Loucy (cell line): ENCODE measurements around the gene AGAP1.

Experiments used
- H2AFZ ChIP-seq: fragments of 200-600 bp; sonication (generic); 2 replicates; pipeline ENCODE4 v1.6.0; 2016; ENCODE audit warnings: antibody characterized with exemption, mild to moderate bottlenecking, low read length, moderate library complexity
- H3F3A ChIP-seq: fragments of 200-600 bp; 2 replicates; pipeline ENCODE4 v1.6.0; 2016; ENCODE audit warnings: antibody characterized with exemption, low read depth, mild to moderate bottlenecking
- H3K27me3 ChIP-seq: fragments of 200-600 bp; sonication (generic); 2 replicates; pipeline ENCODE4 v1.6.1; 2014; ENCODE audit warnings: low read length, mild to moderate bottlenecking; ENCODE audit not compliant: insufficient read depth, poor library complexity, severe bottlenecking
- H3K36me3 ChIP-seq: fragments of 200-600 bp; sonication (generic); 2 replicates; pipeline ENCODE4 v1.6.1; 2016; ENCODE audit warnings: low read length; ENCODE audit not compliant: insufficient read depth
- H3K4me1 ChIP-seq: fragments of 200-600 bp; sonication (generic); 2 replicates; pipeline ENCODE4 v1.5.1; 2014; ENCODE audit warnings: low read length, mild to moderate bottlenecking; ENCODE audit not compliant: insufficient read depth, poor library complexity, severe bottlenecking
- H3K4me2 ChIP-seq: fragments of 200-600 bp; sonication (generic); 2 replicates; pipeline ENCODE4 v1.6.0; 2014; ENCODE audit warnings: antibody characterized with exemption, low read length, low read depth, mild to moderate bottlenecking; ENCODE audit not compliant: poor library complexity, severe bottlenecking
- H3K4me3 ChIP-seq: fragments of 200-600 bp; sonication (generic); 2 replicates; pipeline ENCODE4 v1.5.1; 2014; ENCODE audit warnings: low read length, mild to moderate bottlenecking, mixed read lengths; ENCODE audit not compliant: poor library complexity, severe bottlenecking
- H3K79me2 ChIP-seq: fragments of 200-600 bp; sonication (generic); 2 replicates; pipeline ENCODE4 v1.6.1; 2014; ENCODE audit warnings: low read length; ENCODE audit not compliant: insufficient read depth
- H3K9ac ChIP-seq: fragments of 200-600 bp; sonication (generic); 2 replicates; pipeline ENCODE4 v1.6.0; 2014; ENCODE audit warnings: mild to moderate bottlenecking, low read depth, low read length, moderate library complexity; ENCODE audit not compliant: poor library complexity, severe bottlenecking
- H3K9me2 ChIP-seq: fragments of 200-600 bp; sonication (generic); replicated peaks from 2 replicates; pipeline ENCODE4 v1.6.1; 2016; ENCODE audit warnings: low read depth, low read length, mixed read lengths
- H3K9me3 ChIP-seq: fragments of 200-600 bp; sonication (generic); 2 replicates; pipeline ENCODE4 v1.6.1; 2014; ENCODE audit warnings: mild to moderate bottlenecking, antibody characterized with exemption, low read length, low read depth; ENCODE audit not compliant: insufficient read depth
- H4K20me1 ChIP-seq: fragments of 200-600 bp; sonication (generic); 2 replicates; pipeline ENCODE4 v1.6.0; 2014; ENCODE audit warnings: antibody characterized with exemption, low read length, mild to moderate bottlenecking; ENCODE audit not compliant: insufficient read depth, poor library complexity, severe bottlenecking
- CTCF ChIP-seq: fragments of 200-600 bp; sonication (generic); conservative IDR thresholded peaks from 2 replicates; pipeline ENCODE4 v1.5.1; 2014; ENCODE audit warnings: mild to moderate bottlenecking, antibody characterized with exemption, low read length
- EZH2phosphoT487 ChIP-seq: fragments of 200-600 bp; IDR thresholded peaks from 2 replicates; pipeline ENCODE4 v1.6.1; 2018; ENCODE audit warnings: antibody characterized with exemption, mild to moderate bottlenecking, moderate library complexity, borderline replicate concordance

The AGAP1 gene

GRCh38 chr2:236125541-236125940, 631.7 kb downstream of the AGAP1 start:
- no peaks in the 10 kb centered on the region for H3K9me2 ChIP-seq
- no peak overlapping the region for H3K4me3 ChIP-seq
- no peaks in the 10 kb centered on the region for H3K9me3 ChIP-seq
- no peak overlapping the region for H2AFZ ChIP-seq
- no peaks in the 10 kb centered on the region for H4K20me1 ChIP-seq
- no peaks in the 10 kb centered on the region for H3K27me3 ChIP-seq
- H3K4me1 ChIP-seq: no peaks in the 10 kb centered on the region
- no peaks in the 10 kb centered on the region for H3F3A ChIP-seq
- H3K4me2 ChIP-seq: no peak overlapping the region
- no peak overlapping the region for H3K9ac ChIP-seq
- no peak for TF ChIP-seq CTCF
- TF ChIP-seq EZH2phosphoT487: no peak
- no peaks in the 10 kb centered on the region for H3K79me2 ChIP-seq
- no peaks in the 10 kb centered on the region; the same call in 1 of the 2 replicates for H3K36me3 ChIP-seq

- Histone ChIP-seq H3K36me3 (no peaks in the 10 kb centered on the region; the same call in 1 of the 2 replicates), H3K9ac (no peak overlapping the region), H3K27me3 (no peaks in the 10 kb centered on the region), H3K4me3 (no peak overlapping the region), H3F3A (no peaks in the 10 kb centered on the region), H2AFZ (no peak overlapping the region), H3K4me1 (no peaks in the 10 kb centered on the region), H3K9me2 (no peaks in the 10 kb centered on the region), H3K9me3 (no peaks in the 10 kb centered on the region), H3K4me2 (no peak overlapping the region), H4K20me1 (no peaks in the 10 kb centered on the region), H3K79me2 (no peaks in the 10 kb centered on the region)
- no peak for TF ChIP-seq EZH2phosphoT487
- no peak for TF ChIP-seq CTCF
These were observed 633.2 kb downstream of the AGAP1 start for GRCh38 chr2:236127010-236127409.

- Histone ChIP-seq H3K4me1 (no peaks in the 10 kb centered on the region), H3K36me3 (no peaks in the 10 kb centered on the region; the same call in 1 of the 2 replicates), H3K4me3 (no peak overlapping the region), H4K20me1 (no peaks in the 10 kb centered on the region), H3K9me2 (no peaks in the 10 kb centered on the region), H3K79me2 (no peaks in the 10 kb centered on the region), H3K9me3 (no peaks in the 10 kb centered on the region), H3K9ac (no peak overlapping the region), H3K27me3 (no peaks in the 10 kb centered on the region), H2AFZ (no peak overlapping the region), H3F3A (no peaks in the 10 kb centered on the region), H3K4me2 (no peak overlapping the region)
- TF ChIP-seq CTCF (no peak), EZH2phosphoT487 (no peak)
These were observed 634.5 kb downstream of the AGAP1 start for GRCh38 chr2:236128321-236128720.
